Liver (tissue), 3 donors: Measurements from ENCODE around the gene NEK11.

Experiments
- ATF3 ChIP-seq: IDR thresholded peaks from 2 replicates; pipeline ENCODE4 v1.6.1; 2016; ENCODE audit warnings: antibody characterized with exemption
- CTCF ChIP-seq: fragments of 150-350 bp; IDR thresholded peaks from 2 replicates; pipeline ENCODE4 v1.5.1; 2017; ENCODE audit warnings: improper control_type of control experiment, low read depth, low read length; ENCODE audit not compliant: missing input control
- REST ChIP-seq: IDR thresholded peaks from 2 replicates; pipeline ENCODE4 v1.6.1; 2016; ENCODE audit warnings: antibody characterized with exemption, mild to moderate bottlenecking
- SP1 ChIP-seq: IDR thresholded peaks from 2 replicates; pipeline ENCODE4 v1.6.1; 2018; ENCODE audit warnings: antibody characterized with exemption, mild to moderate bottlenecking
- donor health status: healthy.
- donor health status: healthy.

GRCh38 chr3:131282379-131282778 is 255.7 kb downstream of the NEK11 start:
- TF ChIP-seq CTCF (no peak), REST (no peak), SP1 (no peak), ATF3 (no peak)
